GM23338 (cell line): ENCODE data around the gene HDAC1. TPM values are rescaled to one million over a fixed set of nuclear protein-coding genes. Genes with fewer than 3 reads are reported as not detected.

Source experiments
- ATAC-seq: fragments of 200-7000 bp; cut with Tn5 transposase; 3 replicates; pipeline ENCODE4 v1.9.1; 2020
- DNase-seq: peaks from one replicate; pipeline ENCODE4 v3.0.0-alpha.2; 2015; ENCODE audit warnings: low spot score
- H2AFZ ChIP-seq: fragments of 200-600 bp; sonication (generic); 2 replicates; pipeline ENCODE4 v1.8.0; 2016; ENCODE audit warnings: antibody characterized with exemption, mild to moderate bottlenecking, moderate library complexity
- H3F3A ChIP-seq: fragments of 200-600 bp; sonication (generic); replicated peaks from 2 replicates; pipeline ENCODE4 v1.8.0; 2017; ENCODE audit warnings: antibody characterized with exemption, mixed run types, low read depth
- H3K27ac ChIP-seq: fragments of 200-600 bp; sonication (generic); 2 replicates; pipeline ENCODE4 v1.6.1; 2016; ENCODE audit warnings: low read depth
- H3K27me3 ChIP-seq: fragments of 200-600 bp; sonication (generic); 2 replicates; pipeline ENCODE4 v1.8.0; 2016; ENCODE audit warnings: mild to moderate bottlenecking, mixed run types, moderate library complexity; ENCODE audit not compliant: insufficient read depth
- H3K36me3 ChIP-seq: fragments of 200-600 bp; sonication (generic); 2 replicates; pipeline ENCODE4 v1.8.0; 2016; ENCODE audit warnings: mild to moderate bottlenecking; ENCODE audit not compliant: insufficient read depth
- H3K4me1 ChIP-seq: fragments of 200-600 bp; sonication (generic); 2 replicates; pipeline ENCODE4 v1.8.0; 2016; ENCODE audit warnings: mild to moderate bottlenecking, moderate library complexity; ENCODE audit not compliant: insufficient read depth
- H3K4me2 ChIP-seq: fragments of 200-600 bp; sonication (generic); 2 replicates; pipeline ENCODE4 v1.7.1; 2017; ENCODE audit warnings: mixed run types
- H3K4me3 ChIP-seq: fragments of 200-600 bp; sonication (generic); 2 replicates; pipeline ENCODE4 v1.6.1; 2016; ENCODE audit warnings: mixed run types
- H3K79me2 ChIP-seq: fragments of 200-600 bp; sonication (generic); replicated peaks from 2 replicates; pipeline ENCODE4 v1.8.0; 2017; ENCODE audit warnings: mild to moderate bottlenecking; ENCODE audit not compliant: insufficient read depth
- H3K9me2 ChIP-seq: fragments of 200-600 bp; sonication (generic); 2 replicates; pipeline ENCODE4 v1.8.0; 2017; ENCODE audit not compliant: insufficient read depth
- H4K20me1 ChIP-seq: fragments of 200-600 bp; sonication (generic); replicated peaks from 2 replicates; pipeline ENCODE4 v1.8.0; 2017; ENCODE audit warnings: mild to moderate bottlenecking; ENCODE audit not compliant: insufficient read depth
- H3K27ac Mint-ChIP-seq: 2 replicates; pipeline ENCODE4 v1.8.0; 2020; ENCODE audit warnings: inconsistent platforms, mild to moderate bottlenecking, moderate library complexity, mixed read lengths
- H3K27me3 Mint-ChIP-seq: 3 replicates; pipeline ENCODE4 v1.8.0; 2022; ENCODE audit warnings: low read depth, mild to moderate bottlenecking, moderate library complexity, mixed read lengths, inconsistent platforms; ENCODE audit not compliant: insufficient read depth, poor library complexity
- H3K36me3 Mint-ChIP-seq: 3 replicates; pipeline ENCODE4 v1.8.0; 2021; ENCODE audit warnings: low read depth, mild to moderate bottlenecking, inconsistent platforms, moderate library complexity, mixed read lengths
- H3K4me1 Mint-ChIP-seq: 3 replicates; pipeline ENCODE4 v1.8.0; 2020; ENCODE audit warnings: mild to moderate bottlenecking, inconsistent platforms, mixed read lengths
- H3K4me3 Mint-ChIP-seq: 3 replicates; pipeline ENCODE4 v1.8.0; 2021; ENCODE audit warnings: moderate library complexity, mild to moderate bottlenecking, inconsistent platforms, mixed read lengths
- H3K9me3 Mint-ChIP-seq: 3 replicates; pipeline ENCODE4 v1.8.0; 2020; ENCODE audit warnings: moderate library complexity, mild to moderate bottlenecking, inconsistent platforms, mixed read lengths
- CREB1 ChIP-seq: fragments of 250-450 bp; sonication (Bioruptor Pico); IDR thresholded peaks from 2 replicates; pipeline ENCODE4 v1.5.0; 2020; ENCODE audit warnings: low read depth, mild to moderate bottlenecking, moderate library complexity
- CTCF ChIP-seq, 2 experiments: fragments of 200-600 bp in 1 of 2; sonication (generic) in 1 of 2; conservative IDR thresholded peaks; 2 replicates each; pipeline versions ENCODE4 v1.5.1 to v1.6.1; 2016 to 2017; ENCODE audit warnings: antibody characterized with exemption in 2 of 2, low read depth in 2 of 2, mild to moderate bottlenecking in 2 of 2, moderate library complexity in 1 of 2
- ETS1 ChIP-seq: IDR thresholded peaks from 2 replicates; pipeline ENCODE4 v1.6.1; 2016; ENCODE audit warnings: antibody characterized with exemption
- EZH2 ChIP-seq: fragments of 200-600 bp; sonication (generic); IDR thresholded peaks from one replicate; pipeline ENCODE4 v1.8.0; 2017; ENCODE audit warnings: antibody characterized with exemption, mild to moderate bottlenecking, low read depth; ENCODE audit not compliant: unreplicated experiment
- EZH2phosphoT487 ChIP-seq: fragments of 200-600 bp; sonication (generic); IDR thresholded peaks from one replicate; pipeline ENCODE4 v1.8.1; 2018; ENCODE audit warnings: antibody characterized with exemption; ENCODE audit not compliant: unreplicated experiment
- JUNB ChIP-seq: IDR thresholded peaks from one replicate; pipeline ENCODE4 v1.6.1; 2016; ENCODE audit warnings: antibody characterized with exemption; ENCODE audit not compliant: unreplicated experiment
- NANOG ChIP-seq: IDR thresholded peaks from 2 replicates; pipeline ENCODE4 v1.6.1; 2016; ENCODE audit warnings: antibody characterized with exemption, borderline replicate concordance
- POLR2AphosphoS5 ChIP-seq: IDR thresholded peaks from 2 replicates; pipeline ENCODE4 v1.6.1; 2016; ENCODE audit warnings: antibody characterized with exemption, low read depth
- STAT1 ChIP-seq: IDR thresholded peaks from one replicate; pipeline ENCODE4 v1.6.1; 2016; ENCODE audit warnings: antibody characterized with exemption; ENCODE audit not compliant: unreplicated experiment
- ZNF114 ChIP-seq: fragments of 250-450 bp; sonication (Bioruptor Pico); IDR thresholded peaks from 2 replicates; pipeline ENCODE4 v1.5.0; 2020; ENCODE audit warnings: mild to moderate bottlenecking, moderate library complexity
- ZNF331 ChIP-seq: fragments of 250-450 bp; sonication (Bioruptor Pico); IDR thresholded peaks from 2 replicates; pipeline ENCODE4 v1.5.0; 2020; ENCODE audit warnings: low read depth, mild to moderate bottlenecking, moderate library complexity
- ZNF462 ChIP-seq: fragments of 250-450 bp; sonication (Bioruptor Pico); IDR thresholded peaks from 2 replicates; pipeline ENCODE4 v1.5.0; 2020; ENCODE audit warnings: mild to moderate bottlenecking, moderate library complexity
- polyA plus RNA-seq: library from polyadenylated mRNA; unstranded; fragments of >200 nt; fragmentation: Nextera tagmentation; extraction: Ambion mirVana; gene quantifications from 2 replicates; pipeline ENCODE4 v1.2.1, GENCODE V29; 2016
- total RNA-seq: library from RNA; depleted of rRNA; stranded (reverse); fragments of >200 nt; shearing (Covaris generic); gene quantifications from 2 replicates; pipeline ENCODE4 v1.2.3, GENCODE V29; 2014

HDAC1 gene
- total and polyA plus RNA-seq, 2 experiments from 2014 or later = 82.6 to 104 TPM

GRCh38 chr1:32335790-32336590, 44.1 kb downstream of the HDAC1 start, which contains the start of gene MARCKSL1:
MARCKSL1 (minus strand) TSS chr1:32336233; CDS start chr1:32336033, 200 bp downstream.
- peak within 1 kb of the TSS; percentile 81 for H3K27ac ChIP-seq
- H3K79me2 ChIP-seq = peaks cover 18% of the 10 kb centered on the region
- H2AFZ ChIP-seq = peak within 1 kb of the TSS; percentile 59; the same call in 1 of the 2 replicates
- peak within 1 kb of the TSS; percentile 95 for H3K4me3 ChIP-seq
- H3K9me2 ChIP-seq = no peaks in the 10 kb centered on the region
- H3F3A ChIP-seq = peaks cover 32% of the 10 kb centered on the region
- Mint-ChIP-seq H3K36me3 (peaks cover 41% of the 10 kb centered on the region), H3K9me3 (peaks cover 5% of the 10 kb centered on the region; the same call in 2 of the 3 replicates), H3K27ac (peak within 1 kb of the TSS; percentile 98), H3K27me3 (peaks cover 42% of the 10 kb centered on the region), H3K4me3 (peak within 1 kb of the TSS; percentile 96), H3K4me1 (peaks cover 49% of the 10 kb centered on the region)
- TF ChIP-seq POLR2AphosphoS5 (peak; percentile 96), CREB1 (no peak)
- H3K27me3 ChIP-seq = peaks cover 7% of the 10 kb centered on the region; the same call in 1 of the 2 replicates
- DNase-seq (peak; percentile 89), ATAC-seq (peak; percentile 32)
- H3K4me1 ChIP-seq = peaks cover 34% of the 10 kb centered on the region
- H3K4me2 ChIP-seq = peak within 1 kb of the TSS; percentile 98
- H4K20me1 ChIP-seq = peaks cover 31% of the 10 kb centered on the region
- H3K36me3 ChIP-seq = no peaks in the 10 kb centered on the region; the same call in none of the 2 replicates

- peak overlapping the region; percentile 64 for H3K4me3 Mint-ChIP-seq
- ATAC-seq = peak; percentile 7
- H2AFZ ChIP-seq = peak overlapping the region; percentile 59; the same call in 1 of the 2 replicates
- TF ChIP-seq ETS1 (no peak), EZH2phosphoT487 (no peak), NANOG (no peak), ZNF331 (CRISPR knock-in tag) (no peak), ZNF462 (CRISPR knock-in tag) (no peak), ZNF114 (CRISPR knock-in tag) (no peak), POLR2AphosphoS5 (no peak), JUNB (no peak), EZH2 (no peak), STAT1 (no peak), CTCF (conservative IDR thresholded peaks at IDR 0.05; ENCODE audit: low read depth in 2 of 2) (no peak), CREB1 (no peak)
These were observed 44.7 kb downstream of the HDAC1 start for GRCh38 chr1:32336591-32336932.

More at GRCh38 chr1:32336591-32336932, 44.7 kb downstream of the HDAC1 start:
- Histone ChIP-seq H3K4me3 (peak overlapping the region; percentile 95), H3K9me2 (no peaks in the 10 kb centered on the region), H3K79me2 (peaks cover 18% of the 10 kb centered on the region), H3K27ac (no peak overlapping the region), H4K20me1 (peaks cover 31% of the 10 kb centered on the region), H3F3A (peaks cover 30% of the 10 kb centered on the region), H3K4me2 (peak overlapping the region; percentile 98), H3K4me1 (peaks cover 34% of the 10 kb centered on the region), H3K36me3 (no peaks in the 10 kb centered on the region; the same call in none of the 2 replicates), H3K27me3 (peaks cover 7% of the 10 kb centered on the region; the same call in 1 of the 2 replicates)
- peaks cover 45% of the 10 kb centered on the region for H3K4me1 Mint-ChIP-seq
- H3K36me3 Mint-ChIP-seq = peaks cover 36% of the 10 kb centered on the region
- DNase-seq = no peak
- peaks cover 5% of the 10 kb centered on the region; the same call in 2 of the 3 replicates for H3K9me3 Mint-ChIP-seq
- H3K27me3 Mint-ChIP-seq = peaks cover 40% of the 10 kb centered on the region
- no peak overlapping the region for H3K27ac Mint-ChIP-seq
